NCI-H510A (cell line): ENCODE results near the gene HDAC7.
"Not testable (repeated sequence)": the region's sequence is repeated elsewhere in the genome, so short reads cannot be mapped to it uniquely, and the experiment has no call there.

Source experiments
- DNase-seq: peaks from one replicate; lab custom pipeline; 2025; lab: John Stamatoyannopoulos, UW

HDAC7 gene

DNA sequence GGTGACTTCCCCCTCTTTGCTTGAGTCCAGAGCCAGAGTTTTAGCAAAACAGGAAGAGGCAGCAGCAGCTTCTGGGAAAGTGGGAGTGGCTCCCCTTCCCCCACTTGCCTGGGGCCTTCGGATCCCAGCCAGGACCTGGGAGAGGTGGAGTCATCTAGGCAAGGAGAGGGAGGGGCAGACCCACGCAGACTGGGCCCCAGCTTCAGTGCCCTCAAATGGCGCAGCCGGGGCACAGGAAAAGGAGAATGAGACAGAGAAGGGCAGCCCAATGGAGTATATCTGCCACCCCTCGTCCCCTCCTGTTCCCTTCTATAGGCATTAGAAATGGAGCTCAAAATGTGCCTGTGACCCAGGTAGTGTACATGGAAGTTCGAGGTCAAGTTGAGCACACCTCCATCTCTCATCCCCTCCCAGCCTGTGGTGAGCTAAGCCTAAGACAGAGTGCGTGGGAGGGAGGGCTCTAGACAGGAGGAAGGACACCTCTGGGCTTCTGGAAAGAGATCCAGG is 9.3 kb upstream of the HDAC7 start:
- DNase-seq: no peak

- no peak for DNase-seq
Measured at GRCh38 chr12:47828008-47828975, 8.6 kb upstream of the HDAC7 start.

- DNase-seq: no peak
Measured at GRCh38 chr12:47825173-47825639, 5.5 kb upstream of the HDAC7 start.

GRCh38 chr12:47824635-47825034 is 4.9 kb upstream of the HDAC7 start:
- no peak for DNase-seq

- DNase-seq: no peak
Measured at GRCh38 chr12:47824198-47824597, 4.5 kb upstream of the HDAC7 start.

DNA sequence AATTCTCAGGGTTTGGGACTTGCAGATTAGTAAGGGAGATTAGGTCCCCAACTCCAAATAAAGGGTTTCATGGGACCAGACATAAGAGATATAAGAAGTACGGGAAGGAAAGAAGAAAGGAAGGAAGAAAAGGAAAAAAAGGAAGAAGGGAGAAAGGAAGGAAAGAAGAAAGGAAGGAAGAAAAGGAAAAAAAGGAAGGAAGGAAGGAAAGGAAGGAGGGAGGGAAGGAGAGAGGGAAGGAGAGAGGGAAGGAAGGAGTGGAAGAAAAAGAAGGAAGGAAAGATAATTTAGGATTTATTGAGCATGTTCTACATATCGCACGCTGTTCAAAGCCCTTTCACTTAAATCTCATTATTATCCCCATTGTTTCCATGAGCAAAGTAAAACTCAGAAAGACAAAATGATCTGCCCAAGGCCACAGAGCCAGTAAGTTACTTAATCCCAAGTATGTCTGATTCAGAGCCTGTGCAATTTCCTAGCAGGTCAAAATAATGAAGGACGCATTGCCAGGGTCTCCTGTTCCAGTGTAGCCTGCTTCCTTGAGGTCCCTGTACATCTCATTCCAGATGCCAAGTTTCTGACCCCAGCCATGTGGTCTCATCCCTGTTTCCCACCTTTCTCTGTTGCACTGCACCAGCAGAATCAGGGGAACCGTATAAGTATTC is 3.9 kb upstream of the HDAC7 start:
- no peak for DNase-seq

DNA sequence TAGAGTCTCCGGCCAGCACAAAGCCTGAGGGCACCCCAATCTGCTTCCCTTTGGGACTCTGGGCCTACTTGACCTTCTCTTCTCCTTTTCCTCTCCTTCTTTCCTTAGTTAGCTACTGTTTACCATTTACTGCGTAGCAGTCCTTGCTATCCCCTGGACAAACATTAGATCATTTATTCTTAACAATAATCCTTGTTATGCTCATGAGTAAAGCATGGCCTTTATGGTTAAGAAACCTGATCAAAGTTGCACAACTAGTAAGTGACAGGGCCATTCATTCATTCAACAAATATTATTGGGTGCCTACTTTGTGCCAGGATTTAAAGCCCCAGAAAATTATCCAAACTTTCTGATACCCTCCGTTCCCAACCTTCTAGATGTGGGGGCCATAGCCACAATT is 3.2 kb upstream of the HDAC7 start:
- DNase-seq: no peak

- DNase-seq: no peak
Measured at GRCh38 chr12:47822401-47822800, 2.7 kb upstream of the HDAC7 start.

DNA sequence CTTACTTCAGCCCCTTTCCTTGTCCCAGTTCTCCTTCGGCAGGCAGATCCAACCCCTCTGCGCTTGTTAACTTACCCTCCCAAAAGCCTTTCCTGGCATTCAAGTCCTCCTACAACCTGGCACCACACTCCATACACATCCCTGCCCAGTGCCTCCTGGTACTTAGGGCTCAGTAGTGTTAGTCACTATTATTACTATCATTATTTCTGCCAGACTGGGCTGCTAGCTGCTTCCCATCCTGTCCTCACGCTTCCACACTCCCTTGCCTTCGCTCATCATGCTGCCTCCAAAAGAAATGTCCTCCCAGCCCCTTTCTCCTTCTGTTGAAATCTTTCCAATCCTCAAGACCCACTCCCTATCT is 1.6 kb upstream of the HDAC7 start:
- DNase-seq: no peak

- no peak for DNase-seq
Measured at GRCh38 chr12:47820631-47821345, 1.1 kb upstream of the HDAC7 start.

DNA sequence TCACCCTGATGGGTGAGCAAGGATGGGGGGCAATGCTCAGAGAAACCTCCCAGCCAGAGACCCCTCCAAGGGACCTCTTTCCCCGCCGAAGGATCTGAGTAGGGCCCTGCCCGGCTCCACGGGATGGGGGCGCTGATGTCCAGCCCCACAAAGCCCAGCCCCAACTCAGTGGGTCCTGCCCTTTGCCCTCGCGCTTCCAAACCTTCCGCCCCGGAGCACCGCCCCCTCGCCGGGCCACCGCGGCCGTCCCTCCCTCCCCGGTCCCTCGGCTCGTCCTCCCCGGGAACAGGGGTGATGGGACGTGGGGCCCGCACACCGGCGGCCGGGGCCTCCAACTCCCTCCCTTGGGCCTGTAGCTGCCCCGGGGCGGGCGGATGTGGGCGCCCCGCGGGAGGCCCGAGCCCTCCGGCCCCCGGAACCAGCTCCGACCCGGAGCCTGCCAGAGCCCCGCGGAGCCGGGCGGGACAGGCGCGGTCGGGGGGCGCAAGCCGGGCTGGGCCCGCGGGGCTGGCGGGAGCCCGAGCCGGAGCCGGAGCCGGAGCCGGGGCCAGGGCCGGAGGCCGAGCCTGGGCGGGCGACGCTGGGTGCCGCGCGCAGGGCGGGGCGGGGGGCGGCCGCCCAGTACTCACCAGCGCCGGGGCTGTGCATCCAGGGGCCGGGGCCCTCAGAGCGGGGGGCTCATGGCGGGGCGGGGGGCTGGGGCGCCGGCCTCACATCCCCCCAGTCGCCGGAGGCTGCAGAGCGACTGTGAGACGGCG is 386 bp downstream of the HDAC7 start:
- peak; percentile 29 for DNase-seq

DNA sequence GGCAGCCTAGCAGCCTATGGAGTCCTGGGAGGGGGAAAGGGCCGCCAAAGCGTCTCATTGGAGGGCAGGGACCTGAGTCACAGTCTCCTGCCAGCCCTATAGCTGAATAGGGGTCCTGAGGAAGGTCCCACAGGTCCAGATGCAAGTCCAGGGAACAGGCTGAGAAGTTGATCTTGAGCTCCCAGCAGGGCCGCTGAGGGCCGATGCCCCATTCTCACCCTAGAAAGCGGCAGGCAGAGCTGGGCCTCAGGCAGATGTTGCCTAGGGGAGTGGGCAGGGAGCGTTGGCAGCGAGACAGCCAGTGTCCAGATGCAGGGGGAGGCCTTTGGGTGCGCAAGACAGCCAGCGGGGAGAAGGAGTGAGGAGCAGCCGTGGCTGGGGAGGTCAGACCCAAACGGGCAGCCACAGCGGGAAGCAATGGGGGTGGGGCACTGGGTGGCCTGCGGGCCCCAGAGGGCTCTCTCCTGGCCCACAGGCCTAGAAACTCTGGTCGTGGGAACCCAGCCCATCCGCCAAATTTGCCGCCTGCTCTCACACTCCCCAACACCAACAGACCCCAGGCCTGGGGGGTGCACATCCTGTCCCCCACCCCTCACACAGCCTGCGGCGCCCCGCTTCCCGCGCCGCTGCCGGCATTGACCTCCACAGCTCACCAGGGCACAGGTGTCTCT is 1.1 kb downstream of the HDAC7 start:
- no peak for DNase-seq

DNA sequence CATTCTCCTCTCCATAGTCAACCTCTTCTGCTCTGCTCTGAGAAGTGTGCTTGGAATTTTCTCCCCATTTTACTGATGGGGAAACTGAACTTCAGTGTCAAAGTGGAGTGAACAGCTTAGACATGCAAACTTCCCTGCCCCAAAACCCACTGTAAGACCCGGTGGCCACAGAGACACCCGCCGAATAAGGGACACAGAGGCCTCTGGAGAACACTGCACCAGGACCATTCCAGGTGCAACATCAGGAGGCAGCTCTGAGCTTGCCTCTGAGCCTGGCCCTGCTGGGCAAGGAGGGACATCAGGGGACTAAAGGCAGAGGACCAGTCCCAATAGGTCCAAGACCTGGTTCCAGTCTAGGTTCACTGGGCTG is 1.7 kb downstream of the HDAC7 start:
- no peak for DNase-seq

GRCh38 chr12:47817272-47818006 is 2.3 kb downstream of the HDAC7 start:
- DNase-seq: no peak

GRCh38 chr12:47816403-47817271 is 3.1 kb downstream of the HDAC7 start:
- DNase-seq: no peak

DNA sequence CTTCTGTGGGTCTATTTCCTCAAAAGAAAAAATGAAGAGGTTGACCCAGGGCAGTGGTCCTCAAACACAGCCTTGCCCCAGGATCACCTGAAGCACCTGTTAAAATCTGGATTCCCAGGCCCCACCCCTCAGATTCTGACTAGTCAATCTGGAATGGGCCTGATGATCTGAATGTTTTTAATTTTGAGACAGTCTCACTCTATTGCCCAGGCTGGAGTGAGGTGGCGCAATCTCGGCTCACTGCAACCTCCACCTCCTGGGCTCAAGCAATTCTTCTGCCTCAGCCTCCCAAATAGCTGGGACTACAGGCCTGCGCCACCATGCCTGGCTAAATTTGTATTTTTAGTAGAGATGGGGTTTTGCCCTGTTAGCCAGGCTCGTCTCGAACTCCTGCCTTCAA is 4.3 kb downstream of the HDAC7 start:
- not testable (repeated sequence) for DNase-seq

DNA sequence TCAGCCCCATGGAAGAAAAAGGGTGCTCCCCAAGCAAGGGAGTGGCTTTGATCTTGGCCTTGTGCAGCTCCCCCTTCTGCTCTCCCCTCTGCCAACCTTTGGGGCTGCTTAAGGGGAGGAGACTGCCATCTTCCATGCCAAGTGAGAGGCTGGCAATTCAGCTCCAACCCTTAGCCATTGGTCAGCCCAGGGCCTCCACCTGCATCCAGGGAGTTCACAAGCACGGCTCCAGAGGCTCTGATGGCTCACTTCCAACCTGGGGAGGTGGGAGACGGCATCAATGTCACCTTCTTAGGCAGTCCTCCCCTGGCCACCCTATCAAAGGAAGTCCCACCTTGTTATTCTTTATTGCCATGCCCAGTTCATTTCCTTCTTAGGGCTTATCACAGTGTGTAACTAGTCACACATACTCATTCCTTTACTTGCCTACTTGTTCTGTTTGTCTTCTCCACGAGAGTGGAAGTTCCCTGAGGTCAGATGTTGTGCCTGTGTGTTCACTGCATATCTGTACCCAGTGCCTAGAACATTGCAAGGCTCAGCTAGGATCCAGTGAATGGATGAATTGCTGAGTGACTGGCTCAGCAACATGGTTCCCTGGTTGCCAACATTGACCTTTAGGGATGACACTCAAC is 5.0 kb downstream of the HDAC7 start:
- no peak for DNase-seq

GRCh38 chr12:47813511-47814196 is 6.0 kb downstream of the HDAC7 start:
- no peak for DNase-seq
